Stimulated activated CD4-positive, alpha-beta T cell treated with anti-CD3 and anti-CD28 coated beads, Interleukin-2, amount 100 ng/mL, for 24 hours (primary cell): ENCODE data around the gene RUNX1.
A peak's percentile ranks its signal among the peaks of the same experiment; 100 is the strongest.

Experiments used
- DNase-seq, 2 donors: peaks; one replicate each; pipeline ENCODE4 v3.0.0-alpha.2; 2020

The RUNX1 gene

GRCh38 chr21:35035581-35035980 is 13.5 kb downstream of the RUNX1 start:
- no peak for DNase-seq

- DNase-seq: no peak
Measured at GRCh38 chr21:35035116-35035515, 14.0 kb downstream of the RUNX1 start.

- no peak for DNase-seq
Measured at GRCh38 chr21:35034203-35034926, 14.7 kb downstream of the RUNX1 start.

- no peak for DNase-seq
Measured at GRCh38 chr21:35032474-35033263, 16.4 kb downstream of the RUNX1 start.

GRCh38 chr21:35028451-35028978 is 20.6 kb downstream of the RUNX1 start:
- no peak for DNase-seq

GRCh38 chr21:35027563-35028450 is 21.3 kb downstream of the RUNX1 start:
- no peak for DNase-seq

- peak; percentile 77 to 81 for DNase-seq
Measured at GRCh38 chr21:35026617-35027562, 22.2 kb downstream of the RUNX1 start.

GRCh38 chr21:35026153-35026500 is 23.0 kb downstream of the RUNX1 start:
- DNase-seq: no peak

- DNase-seq: no peak
Measured at GRCh38 chr21:35025206-35026152, 23.6 kb downstream of the RUNX1 start.

GRCh38 chr21:35024513-35024912 is 24.6 kb downstream of the RUNX1 start:
- no peak for DNase-seq

GRCh38 chr21:35024071-35024420 is 25.1 kb downstream of the RUNX1 start:
- DNase-seq: no peak

GRCh38 chr21:35023396-35024070 is 25.6 kb downstream of the RUNX1 start:
- no peak for DNase-seq

- no peak for DNase-seq
Measured at GRCh38 chr21:35021546-35021945, 27.6 kb downstream of the RUNX1 start.

- no peak for DNase-seq
Measured at GRCh38 chr21:35020902-35021301, 28.2 kb downstream of the RUNX1 start.

- peak; percentile 35 to 55 for DNase-seq
Measured at GRCh38 chr21:35020436-35020835, 28.7 kb downstream of the RUNX1 start.

- DNase-seq: no peak
Measured at GRCh38 chr21:35019631-35020032, 29.5 kb downstream of the RUNX1 start.

- no peak for DNase-seq
Measured at GRCh38 chr21:35017256-35017655, 31.8 kb downstream of the RUNX1 start.

GRCh38 chr21:35016517-35017188 is 32.4 kb downstream of the RUNX1 start:
- DNase-seq: no peak

GRCh38 chr21:35016071-35016470 is 33.0 kb downstream of the RUNX1 start:
- no peak for DNase-seq
